C4-2B (cell line): ENCODE results near the gene TMEM259.

Experiments
- ZFX ChIP-seq: fragments of 450-650 bp; IDR thresholded peaks from 2 replicates; pipeline ENCODE4 v1.6.1; 2017
- TF ChIP-seq, protein P1 (sequence below): fragments of 450-650 bp; conservative IDR thresholded peaks from 2 replicates; pipeline ENCODE4 v1.5.1; 2017; ENCODE audit warnings: mild to moderate bottlenecking

DNA sequence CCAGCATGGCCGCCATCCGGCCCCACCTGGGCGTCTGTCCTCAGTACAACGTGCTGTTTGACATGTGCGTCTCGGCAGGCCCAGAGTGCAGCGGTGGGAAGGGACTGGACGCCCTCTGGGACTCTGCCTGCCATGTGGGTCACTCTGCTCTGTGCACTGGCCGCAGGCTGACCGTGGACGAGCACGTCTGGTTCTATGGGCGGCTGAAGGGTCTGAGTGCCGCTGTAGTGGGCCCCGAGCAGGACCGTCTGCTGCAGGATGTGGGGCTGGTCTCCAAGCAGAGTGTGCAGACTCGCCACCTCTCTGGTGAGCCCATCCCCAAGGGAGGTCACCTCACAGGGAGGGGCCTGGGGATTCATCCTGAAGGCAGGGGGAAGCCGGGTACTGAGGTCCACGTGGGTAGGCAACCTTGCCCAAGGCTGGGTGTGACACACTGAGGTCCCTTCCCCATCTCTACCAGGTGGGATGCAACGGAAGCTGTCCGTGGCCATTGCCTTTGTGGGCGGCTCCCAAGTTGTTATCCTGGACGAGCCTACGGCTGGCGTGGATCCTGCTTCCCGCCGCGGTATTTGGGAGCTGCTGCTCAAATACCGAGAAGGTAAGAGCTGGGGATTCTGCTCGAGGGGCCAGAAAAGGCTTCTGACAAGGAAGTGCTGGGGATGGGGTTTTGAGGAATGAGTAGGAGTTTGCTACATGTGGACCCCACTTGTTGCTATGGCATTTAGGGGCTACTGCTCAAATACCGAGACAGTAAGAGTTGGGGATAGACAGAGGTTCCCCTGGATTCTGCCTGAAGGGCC lies 30.3 kb upstream of the TMEM259 start:
- TF ChIP-seq, protein P1, sequence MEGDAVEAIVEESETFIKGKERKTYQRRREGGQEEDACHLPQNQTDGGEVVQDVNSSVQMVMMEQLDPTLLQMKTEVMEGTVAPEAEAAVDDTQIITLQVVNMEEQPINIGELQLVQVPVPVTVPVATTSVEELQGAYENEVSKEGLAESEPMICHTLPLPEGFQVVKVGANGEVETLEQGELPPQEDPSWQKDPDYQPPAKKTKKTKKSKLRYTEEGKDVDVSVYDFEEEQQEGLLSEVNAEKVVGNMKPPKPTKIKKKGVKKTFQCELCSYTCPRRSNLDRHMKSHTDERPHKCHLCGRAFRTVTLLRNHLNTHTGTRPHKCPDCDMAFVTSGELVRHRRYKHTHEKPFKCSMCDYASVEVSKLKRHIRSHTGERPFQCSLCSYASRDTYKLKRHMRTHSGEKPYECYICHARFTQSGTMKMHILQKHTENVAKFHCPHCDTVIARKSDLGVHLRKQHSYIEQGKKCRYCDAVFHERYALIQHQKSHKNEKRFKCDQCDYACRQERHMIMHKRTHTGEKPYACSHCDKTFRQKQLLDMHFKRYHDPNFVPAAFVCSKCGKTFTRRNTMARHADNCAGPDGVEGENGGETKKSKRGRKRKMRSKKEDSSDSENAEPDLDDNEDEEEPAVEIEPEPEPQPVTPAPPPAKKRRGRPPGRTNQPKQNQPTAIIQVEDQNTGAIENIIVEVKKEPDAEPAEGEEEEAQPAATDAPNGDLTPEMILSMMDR, result no peak
- TF ChIP-seq ZFX, result no peak
